HCT116 (cell line): ENCODE results near the gene TPM2. TPM values are rescaled to one million over a fixed set of nuclear protein-coding genes. Genes with fewer than 3 reads are reported as not detected.

Source experiments
- ATAC-seq: fragments of 200-7000 bp; cut with Tn5 transposase; 2 replicates; pipeline ENCODE4 v1.9.1; 2020; ENCODE audit warnings: mild to moderate bottlenecking, moderate library complexity
- BruUV-seq: library from RNA; stranded (reverse); fragments of 400-500 nt; replicated peaks from 2 replicates; lab custom pipeline; 2021; lab: Mats Ljungman, UMichigan
- CTCF ChIA-PET: fragments of 300-600 bp; sonication (Branson Sonifier 250); formaldehyde crosslinking; loops from one replicate; lab custom pipeline; 2021; ENCODE audit warnings: antibody characterized with exemption; lab: Charles Lee
- POLR2A ChIA-PET: fragments of 300-600, 350-600 bp; sonication (Branson Sonifier 250); formaldehyde crosslinking; loops from one replicate; lab custom pipeline; 2021; ENCODE audit warnings: antibody characterized with exemption; lab: Charles Lee
- RAD21 ChIA-PET, 2 experiments: fragments of 300-600 bp; sonication (Branson Sonifier 250); formaldehyde crosslinking; loops; one replicate each; lab custom pipeline; 2023; ENCODE audit warnings: low total read pairs in 2 of 2; ENCODE audit not compliant: uncharacterized antibody in 2 of 2, unreplicated experiment in 2 of 2, low non-redundant PET in 1 of 2; lab: Charles Lee
- DNase-seq: peaks from one replicate; pipeline ENCODE4 v3.0.0-alpha.2; 2010; ENCODE audit warnings: low read depth, low spot score
- H2AFZ ChIP-seq: fragments of 200-600 bp; shearing (Covaris generic), sonication (generic); 2 replicates; pipeline ENCODE4 v1.6.1; 2017; ENCODE audit warnings: low read depth, mixed run types, mixed read lengths, antibody characterized with exemption, low read length; ENCODE audit not compliant: poor library complexity, severe bottlenecking
- H3K27ac ChIP-seq: 2 replicates; pipeline ENCODE4 v1.5.1; 2012; ENCODE audit warnings: low read depth, low read length
- H3K27me3 ChIP-seq: fragments of 200-600 bp; sonication (generic); 2 replicates; pipeline ENCODE4 v1.6.1; 2016; ENCODE audit warnings: mixed run types, low read length, mixed read lengths; ENCODE audit not compliant: insufficient read depth
- H3K36me3 ChIP-seq, 2 experiments: fragments of 200-500 bp in 1 of 2; fragments of 200-600 bp in 1 of 2; sonication (Bioruptor generic) in 1 of 2; sonication (generic) in 1 of 2; 2 replicates each; pipeline versions ENCODE4 v1.5.1 to v1.6.1; 2014 to 2016; ENCODE audit warnings: low read length in 2 of 2, inconsistent platforms in 1 of 2, mixed read lengths in 1 of 2, mixed run types in 1 of 2; ENCODE audit not compliant: insufficient read depth in 2 of 2, control insufficient read depth in 1 of 2
- H3K4me1 ChIP-seq, 2 experiments: fragments of 200-600 bp in 1 of 2; sonication (generic) in 1 of 2; 2 replicates each; pipeline versions ENCODE4 v1.5.1 to v1.6.1; 2012 to 2017; ENCODE audit warnings: low read length in 2 of 2, inconsistent platforms in 1 of 2, mild to moderate bottlenecking in 1 of 2, mixed read lengths in 1 of 2, mixed run types in 1 of 2, moderate library complexity in 1 of 2; ENCODE audit not compliant: insufficient read depth in 2 of 2, control insufficient read depth in 1 of 2
- H3K4me2 ChIP-seq: fragments of 200-600 bp; sonication (generic); 2 replicates; pipeline ENCODE4 v1.6.1; 2017; ENCODE audit warnings: mixed run types, low read length, mixed read lengths
- H3K4me3 ChIP-seq, 2 experiments: fragments of 200-600 bp in 1 of 2; sonication (generic) in 1 of 2; replicated peaks in 1 of 2; 2 replicates each; pipeline ENCODE4 v1.5.1; 2011 to 2016; ENCODE audit warnings: low read length in 2 of 2, control low read depth in 1 of 2, low read depth in 1 of 2, mild to moderate bottlenecking in 1 of 2, mixed read lengths in 1 of 2, mixed run types in 1 of 2
- H3K79me2 ChIP-seq: fragments of 200-600 bp; sonication (generic); 2 replicates; pipeline ENCODE4 v1.6.1; 2017; ENCODE audit warnings: mild to moderate bottlenecking, mixed run types, low read length, moderate library complexity, mixed read lengths; ENCODE audit not compliant: insufficient read depth
- H3K9ac ChIP-seq: fragments of 200-600 bp; sonication (generic); 2 replicates; pipeline ENCODE4 v1.6.1; 2016; ENCODE audit warnings: low read length, mixed read lengths
- H3K9me2 ChIP-seq: fragments of 200-600 bp; sonication (generic), shearing (Covaris generic); 2 replicates; pipeline ENCODE4 v1.6.1; 2017; ENCODE audit warnings: mixed run types, mild to moderate bottlenecking, moderate library complexity; ENCODE audit not compliant: insufficient read depth
- H3K9me3 ChIP-seq, 2 experiments: fragments of 200-500 bp in 1 of 2; fragments of 200-600 bp in 1 of 2; sonication (Bioruptor generic) in 1 of 2; sonication (generic) in 1 of 2; 2 replicates each; pipeline ENCODE4 v1.6.1; 2014 to 2017; ENCODE audit warnings: low read length in 2 of 2, mixed read lengths in 2 of 2, inconsistent platforms in 1 of 2, low read depth in 1 of 2, mild to moderate bottlenecking in 1 of 2, mixed run types in 1 of 2, moderate library complexity in 1 of 2; ENCODE audit not compliant: control insufficient read depth in 1 of 2, insufficient read depth in 1 of 2
- H4K20me1 ChIP-seq: fragments of 200-600 bp; sonication (generic), shearing (Covaris generic); 2 replicates; pipeline ENCODE4 v1.6.1; 2017; ENCODE audit warnings: mixed run types, mild to moderate bottlenecking, moderate library complexity; ENCODE audit not compliant: insufficient read depth
- ATF3 ChIP-seq: IDR thresholded peaks from 2 replicates; pipeline ENCODE4 v1.6.1; 2012
- CBX3 ChIP-seq: IDR thresholded peaks from 2 replicates; pipeline ENCODE4 v1.6.1; 2012; ENCODE audit warnings: low read depth
- CEBPB ChIP-seq: IDR thresholded peaks from 2 replicates; pipeline ENCODE4 v1.6.1; 2012; ENCODE audit warnings: low read depth
- CTCF ChIP-seq, 3 experiments: fragments of 200-600 bp in 1 of 3; sonication (generic) in 1 of 3; IDR thresholded peaks in 2 of 3; conservative IDR thresholded peaks in 1 of 3; 2 replicates each; pipeline ENCODE4 v1.5.1; 2012 to 2017; ENCODE audit warnings: low read depth in 2 of 3, low read length in 2 of 3, antibody characterized with exemption in 1 of 3, borderline replicate concordance in 1 of 3, control low read depth in 1 of 3, mild to moderate bottlenecking in 1 of 3, mixed read lengths in 1 of 3, mixed run types in 1 of 3, moderate library complexity in 1 of 3; ENCODE audit not compliant: insufficient read depth in 1 of 3
- EGR1 ChIP-seq: IDR thresholded peaks from 2 replicates; pipeline ENCODE4 v1.6.1; 2012; ENCODE audit warnings: low read depth
- ELF1 ChIP-seq: IDR thresholded peaks from 2 replicates; pipeline ENCODE4 v1.6.1; 2012; ENCODE audit warnings: low read depth, borderline replicate concordance
- FOSL1 ChIP-seq: IDR thresholded peaks from 2 replicates; pipeline ENCODE4 v1.6.1; 2012; ENCODE audit warnings: low read depth
- JUND ChIP-seq: IDR thresholded peaks from 2 replicates; pipeline ENCODE4 v1.6.1; 2012
- SIN3A ChIP-seq: IDR thresholded peaks from 2 replicates; pipeline ENCODE4 v1.6.1; 2012; ENCODE audit warnings: low read depth
- SRF ChIP-seq: IDR thresholded peaks from 2 replicates; pipeline ENCODE4 v1.6.1; 2012; ENCODE audit warnings: low read depth
- TCF7L2 ChIP-seq: IDR thresholded peaks from 2 replicates; pipeline ENCODE4 v1.7.0; 2011; ENCODE audit warnings: borderline replicate concordance, inconsistent platforms; ENCODE audit not compliant: insufficient read depth, insufficient read length; ENCODE audit errors: extremely low read depth
- ZBTB33 ChIP-seq: IDR thresholded peaks from 2 replicates; pipeline ENCODE4 v1.6.1; 2011; ENCODE audit warnings: mild to moderate bottlenecking, low read length, moderate library complexity; ENCODE audit not compliant: insufficient replicate concordance; ENCODE audit errors: extremely low read depth
- ZNF274 ChIP-seq: fragments of 200-500 bp; sonication (Bioruptor generic); IDR thresholded peaks from 2 replicates; pipeline ENCODE4 v1.6.1; 2014; ENCODE audit warnings: mild to moderate bottlenecking, low read depth, low read length, inconsistent platforms
- intact Hi-C: fragments of 100-400 bp; cut with micrococcal nuclease; formaldehyde crosslinking; loops from 2 replicates; pipeline ENCODE4 v1.10.0; 2022
- total RNA-seq: library from RNA; stranded (reverse); gene quantifications from one replicate; pipeline ENCODE4 v1.2.1, GENCODE V29; 2021; ENCODE audit not compliant: unreplicated experiment

TPM2 gene
- total RNA-seq, 1 experiment from 2014 or later: 278 TPM

GRCh38 chr9:35713578-35713977, 23.9 kb upstream of the TPM2 start:
- H3K36me3 ChIP-seq: peaks cover 62 to 65% of the 10 kb centered on the region in 2 experiments
- CTCF ChIA-PET: no interaction called here

More at GRCh38 chr9:35713578-35713977, 23.9 kb upstream of the TPM2 start:
- ChIA-PET POLR2A (no interaction called here), RAD21 (no interaction called here)
- intact Hi-C loops: no loop called here
- Histone ChIP-seq H3K9me3 (no peaks in the 10 kb centered on the region), H3K27ac (no peak overlapping the region), H3K4me3 (no peak overlapping the region), H3K9me2 (no peaks in the 10 kb centered on the region), H3K4me2 (no peak overlapping the region), H3K9ac (no peak overlapping the region), H3K4me1 (no peaks in the 10 kb centered on the region)
- BruUV-seq: no TSS peak
- TF ChIP-seq ZBTB33 (no peak), CBX3 (no peak), CTCF (IDR thresholded peaks at IDR 0.05 in 2 of 3, conservative IDR thresholded peaks at IDR 0.05 in 1 of 3; ENCODE audit: borderline replicate concordance in 1 of 3, insufficient read depth in 1 of 3, low read depth in 2 of 3, low read length in 2 of 3) (no peak), TCF7L2 (no peak), FOSL1 (no peak), ELF1 (no peak), SRF (no peak), ZNF274 (no peak), EGR1 (no peak), SIN3A (no peak), JUND (no peak), ATF3 (no peak), CEBPB (no peak)
- TF ChIP-seq, all 23 proteins: peak for 0
- Histone ChIP-seq H2AFZ (no peak overlapping the region), H4K20me1 (no peaks in the 10 kb centered on the region), H3K27me3 (no peaks in the 10 kb centered on the region), H3K79me2 (no peaks in the 10 kb centered on the region)
- ATAC-seq (no peak), DNase-seq (no peak)
